Measurements from ENCODE around the gene CDK5.
"Not testable (repeated sequence)": the region's sequence is repeated elsewhere in the genome, so short reads cannot be mapped to it uniquely, and the experiment has no call there.

CDK5 gene

GRCh38 chr7:151034312-151035025 is 23.2 kb downstream of the CDK5 start:
- no peak overlapping the region for H3K4me3 ChIP-seq (ENCODE audit: control insufficient read depth, low read depth, low read length)
- no peak for TF ChIP-seq CTCF (conservative IDR thresholded peaks at IDR 0.05; ENCODE audit: control insufficient read depth, insufficient read depth, low read depth, low read length)
- DNase-seq (ENCODE audit: low read depth) = no peak

- DNase-seq (ENCODE audit: low read depth) = no peak
- TF ChIP-seq CTCF (conservative IDR thresholded peaks at IDR 0.05; ENCODE audit: control insufficient read depth, insufficient read depth, low read depth, low read length) = no peak
- no peak overlapping the region for H3K4me3 ChIP-seq (ENCODE audit: control insufficient read depth, low read depth, low read length)
Measured at GRCh38 chr7:151033864-151034249, 23.8 kb downstream of the CDK5 start.

GRCh38 chr7:151032936-151033863 is 24.5 kb downstream of the CDK5 start:
- no peak for DNase-seq (ENCODE audit: low read depth)
- H3K4me3 ChIP-seq (ENCODE audit: control insufficient read depth, low read depth, low read length) = no peak overlapping the region
- TF ChIP-seq CTCF (conservative IDR thresholded peaks at IDR 0.05; ENCODE audit: control insufficient read depth, insufficient read depth, low read depth, low read length) = no peak

- DNase-seq (ENCODE audit: low read depth) = no peak
- TF ChIP-seq CTCF (conservative IDR thresholded peaks at IDR 0.05; ENCODE audit: control insufficient read depth, insufficient read depth, low read depth, low read length) = no peak
- no peak overlapping the region for H3K4me3 ChIP-seq (ENCODE audit: control insufficient read depth, low read depth, low read length)
Measured at GRCh38 chr7:151031011-151031410, 26.7 kb downstream of the CDK5 start.

- DNase-seq (ENCODE audit: low read depth) = no peak
- no peak for TF ChIP-seq CTCF (conservative IDR thresholded peaks at IDR 0.05; ENCODE audit: control insufficient read depth, insufficient read depth, low read depth, low read length)
Measured at GRCh38 chr7:151028948-151029501, 28.7 kb downstream of the CDK5 start.

GRCh38 chr7:151028131-151028947 is 29.4 kb downstream of the CDK5 start, which contains the start of gene ABCB8:
ABCB8 (plus strand) TSS chr7:151028450; CDS start chr7:151028516, 66 bp downstream.
- peak; percentile 98 for DNase-seq (ENCODE audit: low read depth)
- H3K4me3 ChIP-seq (ENCODE audit: control insufficient read depth, low read depth, low read length) = peak within 1 kb of the TSS; percentile 87
- peak; percentile 21 for TF ChIP-seq CTCF (conservative IDR thresholded peaks at IDR 0.05; ENCODE audit: control insufficient read depth, insufficient read depth, low read depth, low read length)

More at GRCh38 chr7:151028948-151029501, 28.7 kb downstream of the CDK5 start:
- H3K4me3 ChIP-seq (ENCODE audit: control insufficient read depth, low read depth, low read length) = peak overlapping the region; percentile 87

GRCh38 chr7:151027728-151028130 is 30.0 kb downstream of the CDK5 start:
- H3K4me3 ChIP-seq (ENCODE audit: control insufficient read depth, low read depth, low read length) = peak overlapping the region; percentile 87
- DNase-seq (ENCODE audit: low read depth) = not testable (repeated sequence)

GRCh38 chr7:151026771-151027727 is 30.6 kb downstream of the CDK5 start:
- not testable (repeated sequence) for H3K4me3 ChIP-seq (ENCODE audit: control insufficient read depth, low read depth, low read length); DNase-seq (ENCODE audit: low read depth)
